ENCODE measurements around the gene PPT2. TPM values are rescaled to one million over a fixed set of nuclear protein-coding genes. Genes with fewer than 3 reads are reported as not detected.

Gene PPT2
- total and polyA plus RNA-seq, 2 of the 13 experiments (the other 11 are each of a cell fraction or from before 2014, with no cell fraction given): 39.2 to 61.8 TPM

- TF ChIP-seq ZNF333 (CRISPR knock-in tag; IDR thresholded peaks at IDR 0.05; ENCODE audit: borderline replicate concordance): peak; percentile 72; the same call in 1 of the 2 replicates
- TF ChIP-seq SOX6 (IDR thresholded peaks at IDR 0.05): no peak
- TF ChIP-seq SOX6 (CRISPR knock-in tag; IDR thresholded peaks at IDR 0.05): 0 out of 2 replicates have a peak, but pooled peaks have one; percentile 38
- TF ChIP-seq ZNF891 (CRISPR knock-in tag; IDR thresholded peaks at IDR 0.05): peak; percentile 55; the same call in 1 of the 2 replicates
- no peak for TF ChIP-seq LCORL (IDR thresholded peaks at IDR 0.05)
- TF ChIP-seq LCORL (CRISPR knock-in tag; IDR thresholded peaks at IDR 0.05): 0 out of 2 replicates have a peak, but pooled peaks have one; percentile 39
- TF ChIP-seq MYPOP (CRISPR knock-in tag; IDR thresholded peaks at IDR 0.05): 0 out of 2 replicates have a peak, but pooled peaks have one; percentile 18
- TF ChIP-seq PHF20 (CRISPR knock-in tag; IDR thresholded peaks at IDR 0.05): peak; percentile 63; the same call in 1 of the 2 replicates
- TF ChIP-seq RNF219 (CRISPR knock-in tag; IDR thresholded peaks at IDR 0.05): no peak
- TF ChIP-seq MLX (CRISPR knock-in tag; IDR thresholded peaks at IDR 0.05): no peak
- peak; percentile 16; the same call in 1 of the 2 replicates for TF ChIP-seq HOXA3 (CRISPR knock-in tag; IDR thresholded peaks at IDR 0.05)
- 0 out of 2 replicates have a peak, but pooled peaks have one; percentile 72 for TF ChIP-seq SALL2 (CRISPR knock-in tag; IDR thresholded peaks at IDR 0.05)
- TF ChIP-seq ZBTB8A (CRISPR knock-in tag; IDR thresholded peaks at IDR 0.05; ENCODE audit: borderline replicate concordance, low read depth): peak; percentile 44; the same call in 1 of the 2 replicates
- TF ChIP-seq POLR2G (IDR thresholded peaks at IDR 0.05; ENCODE audit: low read depth, low read length): peak; percentile 77
- no peak for TF ChIP-seq KLF16 (CRISPR knock-in tag; IDR thresholded peaks at IDR 0.05)
- TF ChIP-seq HMGXB4 (CRISPR knock-in tag; IDR thresholded peaks at IDR 0.05; ENCODE audit: borderline replicate concordance in 1 of 2, low read depth in 1 of 2): peak; percentile 11 to 75; a peak in 2 of 4 replicates
- no peak for TF ChIP-seq ZEB1 (IDR thresholded peaks at IDR 0.05; ENCODE audit: insufficient replicate concordance, low read depth)
- TF ChIP-seq FOXK1 (CRISPR knock-in tag; IDR thresholded peaks at IDR 0.05; ENCODE audit: borderline replicate concordance, low read depth): peak; percentile 26; the same call in 1 of the 2 replicates
- TF ChIP-seq NFE2 (CRISPR knock-in tag; IDR thresholded peaks at IDR 0.05): peak; percentile 33; the same call in 1 of the 2 replicates
- no peak for TF ChIP-seq HNRNPLL (IDR thresholded peaks at IDR 0.05; ENCODE audit: low read depth, low read length, poor library complexity, severe bottlenecking)
- peak; percentile 43; the same call in 1 of the 2 replicates for TF ChIP-seq ETV5 (CRISPR knock-in tag; IDR thresholded peaks at IDR 0.05; ENCODE audit: borderline replicate concordance)
- TF ChIP-seq ZFX (CRISPR knock-in tag; IDR thresholded peaks at IDR 0.05; ENCODE audit: low read depth): peak; percentile 93
- TF ChIP-seq ZNF580 (CRISPR knock-in tag; IDR thresholded peaks at IDR 0.05; ENCODE audit: borderline replicate concordance, low read depth): peak; percentile 53; the same call in 1 of the 2 replicates
Observed at GRCh38 chr6:32190054-32190851, 36.3 kb downstream of the PPT2 start, which contains the start of gene PBX2 (continued).
